Measurements from ENCODE around the gene RUSC2.

DNA sequence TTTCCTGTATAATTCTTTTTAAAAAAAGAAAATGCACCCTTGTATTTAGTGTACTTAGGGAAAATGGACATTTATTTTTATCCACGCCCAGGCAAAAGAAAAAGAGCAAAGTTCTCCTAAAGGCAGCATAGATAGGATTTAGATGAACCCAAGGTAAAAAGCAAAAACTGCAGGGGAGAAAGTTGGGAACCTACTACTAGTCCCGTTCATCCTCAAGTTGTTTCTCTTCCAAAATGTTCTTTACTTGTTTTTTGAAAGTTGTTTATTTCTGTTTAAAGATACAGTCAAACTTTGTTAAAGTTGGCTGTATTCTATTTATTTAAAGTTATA is 9.8 kb downstream of the RUSC2 start:
- TF ChIP-seq CTCF (IDR thresholded peaks at IDR 0.05) (no peak), EP300 (IDR thresholded peaks at IDR 0.05) (no peak)

All from sigmoid colon (tissue), 4 donors.